Neural crest cell (in vitro differentiated cells): ENCODE results near the gene MRPS6. TPM values are rescaled to one million over a fixed set of nuclear protein-coding genes. Genes with fewer than 3 reads are reported as not detected.
A peak's percentile ranks its signal among the peaks of the same experiment; 100 is the strongest.

Experiments used
- DNase-seq: peaks from one replicate; pipeline ENCODE4 v3.0.0; 2021; ENCODE audit warnings: low read depth, mixed read lengths, low spot score
- H3K27ac Mint-ChIP-seq: one replicate; pipeline ENCODE4 v1.8.0; 2021; ENCODE audit warnings: mild to moderate bottlenecking, mixed read lengths; ENCODE audit not compliant: unreplicated experiment
- H3K27me3 Mint-ChIP-seq: 2 replicates; pipeline ENCODE4 v1.8.0; 2021; ENCODE audit warnings: low read depth, mild to moderate bottlenecking, mixed read lengths
- H3K36me3 Mint-ChIP-seq: 2 replicates; pipeline ENCODE4 v1.8.0; 2021; ENCODE audit warnings: low read depth, mild to moderate bottlenecking, mixed read lengths
- H3K4me1 Mint-ChIP-seq: 2 replicates; pipeline ENCODE4 v1.8.0; 2021; ENCODE audit warnings: mixed read lengths
- H3K4me3 Mint-ChIP-seq: one replicate; pipeline ENCODE4 v1.8.0; 2021; ENCODE audit warnings: mild to moderate bottlenecking, mixed read lengths
- H3K9me3 Mint-ChIP-seq: 2 replicates; pipeline ENCODE4 v1.8.0; 2021; ENCODE audit warnings: mixed read lengths
- total RNA-seq: library from RNA; stranded (reverse); gene quantifications from 2 replicates; pipeline ENCODE4 v1.2.1, GENCODE V29; 2021
- TF ChIP-seq, protein P1 (sequence below): fragments of 200-600 bp; sonication (generic); conservative IDR thresholded peaks from 2 replicates; pipeline ENCODE4 v1.5.0; 2021; ENCODE audit warnings: antibody characterized with exemption, mild to moderate bottlenecking

MRPS6 gene
- total RNA-seq, 1 donor from 2014 or later, result 94.1 TPM

DNA sequence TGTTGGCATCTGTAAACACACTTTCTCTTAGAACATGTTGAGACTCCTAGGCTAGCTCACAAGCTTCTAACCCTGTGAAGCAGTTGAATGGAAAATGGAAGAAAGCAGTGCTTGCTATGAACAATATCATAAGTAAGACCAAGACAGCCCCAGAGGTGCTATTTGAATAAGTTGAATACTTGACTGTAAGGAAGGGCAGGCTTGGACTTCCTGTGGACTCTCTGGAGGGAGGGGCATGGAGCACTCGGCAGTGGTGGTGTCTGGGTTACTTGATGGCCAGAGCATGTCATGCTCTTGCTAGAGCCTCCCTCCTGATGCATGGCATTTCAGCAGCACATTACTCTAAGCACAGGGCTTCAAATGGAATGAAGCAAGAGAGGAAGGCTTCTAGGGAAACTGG is 60.0 kb downstream of the MRPS6 start:
- no peaks in the 10 kb centered on the region for H3K27me3 Mint-ChIP-seq
- peaks cover 48% of the 10 kb centered on the region for H3K4me1 Mint-ChIP-seq
- TF ChIP-seq, protein P1, sequence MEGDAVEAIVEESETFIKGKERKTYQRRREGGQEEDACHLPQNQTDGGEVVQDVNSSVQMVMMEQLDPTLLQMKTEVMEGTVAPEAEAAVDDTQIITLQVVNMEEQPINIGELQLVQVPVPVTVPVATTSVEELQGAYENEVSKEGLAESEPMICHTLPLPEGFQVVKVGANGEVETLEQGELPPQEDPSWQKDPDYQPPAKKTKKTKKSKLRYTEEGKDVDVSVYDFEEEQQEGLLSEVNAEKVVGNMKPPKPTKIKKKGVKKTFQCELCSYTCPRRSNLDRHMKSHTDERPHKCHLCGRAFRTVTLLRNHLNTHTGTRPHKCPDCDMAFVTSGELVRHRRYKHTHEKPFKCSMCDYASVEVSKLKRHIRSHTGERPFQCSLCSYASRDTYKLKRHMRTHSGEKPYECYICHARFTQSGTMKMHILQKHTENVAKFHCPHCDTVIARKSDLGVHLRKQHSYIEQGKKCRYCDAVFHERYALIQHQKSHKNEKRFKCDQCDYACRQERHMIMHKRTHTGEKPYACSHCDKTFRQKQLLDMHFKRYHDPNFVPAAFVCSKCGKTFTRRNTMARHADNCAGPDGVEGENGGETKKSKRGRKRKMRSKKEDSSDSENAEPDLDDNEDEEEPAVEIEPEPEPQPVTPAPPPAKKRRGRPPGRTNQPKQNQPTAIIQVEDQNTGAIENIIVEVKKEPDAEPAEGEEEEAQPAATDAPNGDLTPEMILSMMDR, result no peak
- peaks cover 10% of the 10 kb centered on the region for H3K9me3 Mint-ChIP-seq
- no peak overlapping the region for H3K4me3 Mint-ChIP-seq
- H3K36me3 Mint-ChIP-seq, result peaks cover 48% of the 10 kb centered on the region
- DNase-seq, result no peak
- H3K27ac Mint-ChIP-seq, result no peak overlapping the region

GRCh38 chr21:34133802-34134201 is 60.4 kb downstream of the MRPS6 start:
- Mint-ChIP-seq H3K27me3 (no peaks in the 10 kb centered on the region), H3K36me3 (peaks cover 48% of the 10 kb centered on the region), H3K4me1 (peaks cover 47% of the 10 kb centered on the region), H3K9me3 (peaks cover 10% of the 10 kb centered on the region), H3K4me3 (no peak overlapping the region), H3K27ac (no peak overlapping the region)
- DNase-seq, result no peak
- TF ChIP-seq, protein P1, result peak; percentile 56

DNA sequence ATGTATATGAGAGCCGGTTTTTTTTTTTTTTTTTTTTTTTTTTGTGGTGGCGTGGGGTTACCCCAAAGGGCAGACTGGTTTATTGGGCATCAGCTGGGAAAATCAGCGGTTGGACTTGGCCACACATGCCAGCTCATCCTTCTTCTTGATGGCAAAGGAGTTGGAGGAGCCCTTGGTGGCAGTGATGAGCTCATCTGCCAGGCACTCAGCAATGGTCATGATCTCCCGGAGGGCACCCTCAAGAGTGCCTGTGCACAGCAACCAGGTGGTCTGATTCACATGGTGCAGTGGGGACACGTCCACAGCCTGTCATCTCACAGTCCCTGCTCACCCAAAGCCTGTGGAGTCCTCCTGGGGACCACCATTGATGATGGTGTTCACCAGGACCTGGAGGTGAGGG is 62.0 kb downstream of the MRPS6 start:
- Mint-ChIP-seq H3K4me3 (no peak overlapping the region), H3K27me3 (no peaks in the 10 kb centered on the region), H3K27ac (no peak overlapping the region), H3K9me3 (peaks cover 10% of the 10 kb centered on the region), H3K36me3 (peaks cover 51% of the 10 kb centered on the region), H3K4me1 (peaks cover 34% of the 10 kb centered on the region)
- DNase-seq, result no peak
- TF ChIP-seq, protein P1, result no peak

DNA sequence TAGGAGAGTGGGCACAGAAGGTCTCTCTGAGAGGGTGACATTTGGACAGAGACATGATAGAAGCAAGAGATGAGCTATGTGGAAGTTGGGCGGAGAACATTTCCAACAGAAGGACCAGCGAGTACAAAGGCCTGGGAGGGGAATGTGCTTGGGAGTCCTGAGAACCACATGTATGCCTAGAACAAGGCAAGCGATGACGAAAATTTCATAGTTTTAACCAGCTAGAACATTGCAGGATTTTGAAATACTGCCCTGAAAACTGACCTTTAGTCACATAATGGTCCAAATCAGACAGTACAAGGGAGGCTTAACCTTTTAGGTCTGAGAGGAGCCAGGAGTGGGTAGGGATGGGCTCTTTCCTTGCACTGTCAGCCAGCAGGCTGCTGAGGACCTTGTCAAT is 68.0 kb downstream of the MRPS6 start:
- TF ChIP-seq, protein P1, result no peak
- DNase-seq, result no peak
- peaks cover 15% of the 10 kb centered on the region for H3K4me1 Mint-ChIP-seq
- peaks cover 56% of the 10 kb centered on the region for H3K36me3 Mint-ChIP-seq
- peaks cover 12% of the 10 kb centered on the region for H3K9me3 Mint-ChIP-seq
- H3K4me3 Mint-ChIP-seq, result no peak overlapping the region
- no peaks in the 10 kb centered on the region for H3K27me3 Mint-ChIP-seq
- H3K27ac Mint-ChIP-seq, result peak overlapping the region; percentile 28

- no peak for DNase-seq
- peaks cover 9% of the 10 kb centered on the region for H3K9me3 Mint-ChIP-seq
- no peak overlapping the region for H3K27ac Mint-ChIP-seq
- no peak overlapping the region for H3K4me3 Mint-ChIP-seq
- peaks cover 62% of the 10 kb centered on the region for H3K36me3 Mint-ChIP-seq
- TF ChIP-seq, protein P1, result no peak
- no peaks in the 10 kb centered on the region for H3K27me3 Mint-ChIP-seq
- peaks cover 33% of the 10 kb centered on the region for H3K4me1 Mint-ChIP-seq
Measured at GRCh38 chr21:34143685-34144182, 70.4 kb downstream of the MRPS6 start.
